HepG2 (cell line): ENCODE data around the gene LILRB3. TPM values are rescaled to one million over a fixed set of nuclear protein-coding genes. Genes with fewer than 3 reads are reported as not detected.

Experiments used
- CBX2 ChIP-seq, 2 experiments: fragments of 200-600 bp in 1 of 2; sonication (generic); formaldehyde crosslinking in 1 of 2; IDR thresholded peaks; 2 replicates each; pipeline versions ENCODE4 v1.7.0 to v1.8.1; 2018 to 2022; ENCODE audit warnings: low read depth in 2 of 2, low read length in 1 of 2, mild to moderate bottlenecking in 1 of 2, missing genetic modification reagents in 1 of 2
- ELF1 ChIP-seq: sonication (generic); formaldehyde crosslinking; IDR thresholded peaks from 2 replicates; pipeline ENCODE4 v1.4.0; 2020; ENCODE audit warnings: missing genetic modification reagents
- ETV5 ChIP-seq: IDR thresholded peaks from 2 replicates; pipeline ENCODE4 v1.6.1; 2018; ENCODE audit warnings: missing biosample characterization, missing genetic modification reagents, inconsistent platforms, borderline replicate concordance
- FOXA1 ChIP-seq, 2 experiments: fragments of 450-650 bp in 1 of 2; sonication (generic) in 1 of 2; formaldehyde crosslinking in 1 of 2; IDR thresholded peaks; 2 replicates each; pipeline versions ENCODE4 v1.4.0 to v1.6.1; 2016 to 2020; ENCODE audit warnings: missing genetic modification reagents in 1 of 2
- IRF2 ChIP-seq: IDR thresholded peaks from 2 replicates; pipeline ENCODE4 v1.6.1; 2018; ENCODE audit warnings: missing genetic modification reagents, missing compliant biosample characterization
- NFE2L2 ChIP-seq: fragments of 150-350 bp; IDR thresholded peaks from 2 replicates; pipeline ENCODE4 v1.6.1; 2014; ENCODE audit warnings: low read length
- REXO4 ChIP-seq: sonication (generic); formaldehyde crosslinking; IDR thresholded peaks from 2 replicates; pipeline ENCODE4 v1.8.0; 2022; ENCODE audit warnings: missing genetic modification reagents, mild to moderate bottlenecking, borderline replicate concordance
- SRSF4 ChIP-seq: fragments of 200-400 bp; formaldehyde crosslinking; IDR thresholded peaks from one replicate; pipeline ENCODE4 v1.6.1; 2018; ENCODE audit warnings: mild to moderate bottlenecking, low read depth, low read length, moderate library complexity; ENCODE audit not compliant: poor library complexity, severe bottlenecking
- TEF ChIP-seq: sonication (generic); formaldehyde crosslinking; IDR thresholded peaks from 2 replicates; pipeline ENCODE4 v1.5.0; 2020; ENCODE audit warnings: missing genetic modification reagents
- TFDP1 ChIP-seq: IDR thresholded peaks from 2 replicates; pipeline ENCODE4 v1.6.1; 2016; ENCODE audit warnings: missing compliant biosample characterization, missing genetic modification reagents, borderline replicate concordance
- UBTF ChIP-seq: sonication (generic); formaldehyde crosslinking; IDR thresholded peaks from 2 replicates; pipeline ENCODE4 v1.4.0; 2020; ENCODE audit warnings: mild to moderate bottlenecking, missing genetic modification reagents
- ZBTB26 ChIP-seq: IDR thresholded peaks from 2 replicates; pipeline ENCODE4 v1.6.1; 2016; ENCODE audit warnings: missing compliant biosample characterization, missing genetic modification reagents, borderline replicate concordance
- ZC3H13 ChIP-seq: sonication (generic); formaldehyde crosslinking; IDR thresholded peaks from 2 replicates; pipeline ENCODE4 v1.8.1; 2023; ENCODE audit warnings: mild to moderate bottlenecking, missing genetic modification reagents, moderate library complexity
- ZFP41 ChIP-seq: sonication (generic); formaldehyde crosslinking; IDR thresholded peaks from 2 replicates; pipeline ENCODE4 v1.4.0; 2020; ENCODE audit warnings: mild to moderate bottlenecking, missing genetic modification reagents, borderline replicate concordance
- ZKSCAN5 ChIP-seq: sonication (generic); formaldehyde crosslinking; IDR thresholded peaks from 2 replicates; pipeline ENCODE4 v1.5.1; 2020; ENCODE audit warnings: mild to moderate bottlenecking, missing genetic modification reagents
- ZNF383 ChIP-seq: sonication (generic); formaldehyde crosslinking; IDR thresholded peaks from 2 replicates; pipeline ENCODE4 v1.4.0; 2020; ENCODE audit warnings: missing genetic modification reagents, mild to moderate bottlenecking, borderline replicate concordance
- ZNF557 ChIP-seq: sonication (generic); formaldehyde crosslinking; IDR thresholded peaks from 2 replicates; pipeline ENCODE4 v1.4.0; 2020; ENCODE audit warnings: missing genetic modification reagents
- ZNF569 ChIP-seq: sonication (generic); formaldehyde crosslinking; IDR thresholded peaks from 2 replicates; pipeline ENCODE4 v1.5.0; 2020; ENCODE audit warnings: mild to moderate bottlenecking, missing genetic modification reagents, moderate library complexity, borderline replicate concordance
- ZNF687 ChIP-seq: sonication (generic); formaldehyde crosslinking; IDR thresholded peaks from 2 replicates; pipeline ENCODE4 v1.5.1; 2020; ENCODE audit warnings: mild to moderate bottlenecking, missing genetic modification reagents, moderate library complexity
- polyA plus RNA-seq, 8 experiments: library from polyadenylated mRNA; depleted of rRNA in 3 of 8; stranded (reverse) in 7 of 8; unstranded in 1 of 8; fragments of >200 nt; fragmentation: Illumina TruSeq in 4 of 8; extraction: Trizol in 4 of 8; gene quantifications; 2 replicates each; pipeline versions ENCODE4 v1.2.1 to v1.2.3, GENCODE V29; 2011 to 2016; ENCODE audit warnings: low read depth in 4 of 8, missing spikeins in 1 of 8, mixed read lengths in 1 of 8; ENCODE audit not compliant: insufficient read depth in 1 of 8
- total RNA-seq, 5 experiments: library from RNA; depleted of rRNA; stranded (reverse); fragments of >200 nt; fragmentation: Illumina TruSeq; extraction: Trizol; gene quantifications; 2 replicates each; pipeline ENCODE4 v1.2.3, GENCODE V29; 2016; ENCODE audit warnings: low read depth in 1 of 5

LILRB3 gene
- total and polyA plus RNA-seq, 2 of the 13 experiments (the other 11 are each of a cell fraction or from before 2014, with no cell fraction given), result 0.22 TPM; not detected in 1

GRCh38 chr19:54168174-54168917 lies 54.5 kb downstream of the LILRB3 start (continued):
- no peak for TF ChIP-seq ZC3H13 (CRISPR knock-in tag)
- no peak for TF ChIP-seq TFDP1 (CRISPR knock-in tag)
- TF ChIP-seq REXO4 (CRISPR knock-in tag), result no peak
- no peak for TF ChIP-seq ZNF557 (CRISPR knock-in tag)
- TF ChIP-seq TEF (CRISPR knock-in tag), result no peak
- TF ChIP-seq FOXA1 (IDR thresholded peaks at IDR 0.05), result no peak
- no peak for TF ChIP-seq FOXA1 (CRISPR knock-in tag; IDR thresholded peaks at IDR 0.05)
- no peak for TF ChIP-seq CBX2 (IDR thresholded peaks at IDR 0.05; ENCODE audit: low read depth, low read length)
- no peak for TF ChIP-seq CBX2 (CRISPR knock-in tag; IDR thresholded peaks at IDR 0.05; ENCODE audit: low read depth)
- peak; percentile 49 for TF ChIP-seq ELF1 (CRISPR knock-in tag)
- TF ChIP-seq ETV5 (CRISPR knock-in tag), result no peak
- TF ChIP-seq ZNF383 (CRISPR knock-in tag), result no peak
- TF ChIP-seq ZBTB26, result no peak
- TF ChIP-seq ZNF687 (CRISPR knock-in tag), result peak; percentile 35
- no peak for TF ChIP-seq ZNF569 (CRISPR knock-in tag)
- TF ChIP-seq SRSF4, result no peak
- TF ChIP-seq IRF2 (CRISPR knock-in tag), result 0 out of 2 replicates have a peak, but pooled peaks have one; percentile 24
- no peak for TF ChIP-seq ZKSCAN5 (CRISPR knock-in tag)
- TF ChIP-seq NFE2L2, result no peak
- TF ChIP-seq UBTF (CRISPR knock-in tag), result 0 out of 2 replicates have a peak, but pooled peaks have one; percentile 21
- no peak for TF ChIP-seq ZFP41 (CRISPR knock-in tag)
